GM12801 (cell line): ENCODE results near the gene GPR31.

Source experiments
- TF ChIP-seq, protein P1 (sequence below): IDR thresholded peaks from one replicate; pipeline ENCODE4 v1.5.1; 2011; ENCODE audit warnings: control low read depth; ENCODE audit not compliant: insufficient read length; ENCODE audit errors: extremely low read depth

Gene GPR31

DNA sequence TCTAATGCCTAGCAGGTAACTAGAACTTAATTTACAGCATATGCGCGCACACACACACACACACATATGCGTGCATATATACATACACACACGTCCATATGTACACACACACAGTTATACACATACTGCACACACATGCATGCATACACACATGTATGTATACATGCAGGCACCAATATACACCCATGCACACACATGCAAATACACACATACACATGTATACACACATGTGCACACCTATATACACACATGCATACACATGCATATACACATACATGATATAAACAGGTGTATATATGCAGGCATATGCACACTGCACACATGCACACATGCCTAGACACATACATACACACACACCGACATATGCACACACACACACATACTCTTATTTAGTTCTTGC is 33.0 kb downstream of the GPR31 start:
- TF ChIP-seq, protein P1, sequence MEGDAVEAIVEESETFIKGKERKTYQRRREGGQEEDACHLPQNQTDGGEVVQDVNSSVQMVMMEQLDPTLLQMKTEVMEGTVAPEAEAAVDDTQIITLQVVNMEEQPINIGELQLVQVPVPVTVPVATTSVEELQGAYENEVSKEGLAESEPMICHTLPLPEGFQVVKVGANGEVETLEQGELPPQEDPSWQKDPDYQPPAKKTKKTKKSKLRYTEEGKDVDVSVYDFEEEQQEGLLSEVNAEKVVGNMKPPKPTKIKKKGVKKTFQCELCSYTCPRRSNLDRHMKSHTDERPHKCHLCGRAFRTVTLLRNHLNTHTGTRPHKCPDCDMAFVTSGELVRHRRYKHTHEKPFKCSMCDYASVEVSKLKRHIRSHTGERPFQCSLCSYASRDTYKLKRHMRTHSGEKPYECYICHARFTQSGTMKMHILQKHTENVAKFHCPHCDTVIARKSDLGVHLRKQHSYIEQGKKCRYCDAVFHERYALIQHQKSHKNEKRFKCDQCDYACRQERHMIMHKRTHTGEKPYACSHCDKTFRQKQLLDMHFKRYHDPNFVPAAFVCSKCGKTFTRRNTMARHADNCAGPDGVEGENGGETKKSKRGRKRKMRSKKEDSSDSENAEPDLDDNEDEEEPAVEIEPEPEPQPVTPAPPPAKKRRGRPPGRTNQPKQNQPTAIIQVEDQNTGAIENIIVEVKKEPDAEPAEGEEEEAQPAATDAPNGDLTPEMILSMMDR: no peak

DNA sequence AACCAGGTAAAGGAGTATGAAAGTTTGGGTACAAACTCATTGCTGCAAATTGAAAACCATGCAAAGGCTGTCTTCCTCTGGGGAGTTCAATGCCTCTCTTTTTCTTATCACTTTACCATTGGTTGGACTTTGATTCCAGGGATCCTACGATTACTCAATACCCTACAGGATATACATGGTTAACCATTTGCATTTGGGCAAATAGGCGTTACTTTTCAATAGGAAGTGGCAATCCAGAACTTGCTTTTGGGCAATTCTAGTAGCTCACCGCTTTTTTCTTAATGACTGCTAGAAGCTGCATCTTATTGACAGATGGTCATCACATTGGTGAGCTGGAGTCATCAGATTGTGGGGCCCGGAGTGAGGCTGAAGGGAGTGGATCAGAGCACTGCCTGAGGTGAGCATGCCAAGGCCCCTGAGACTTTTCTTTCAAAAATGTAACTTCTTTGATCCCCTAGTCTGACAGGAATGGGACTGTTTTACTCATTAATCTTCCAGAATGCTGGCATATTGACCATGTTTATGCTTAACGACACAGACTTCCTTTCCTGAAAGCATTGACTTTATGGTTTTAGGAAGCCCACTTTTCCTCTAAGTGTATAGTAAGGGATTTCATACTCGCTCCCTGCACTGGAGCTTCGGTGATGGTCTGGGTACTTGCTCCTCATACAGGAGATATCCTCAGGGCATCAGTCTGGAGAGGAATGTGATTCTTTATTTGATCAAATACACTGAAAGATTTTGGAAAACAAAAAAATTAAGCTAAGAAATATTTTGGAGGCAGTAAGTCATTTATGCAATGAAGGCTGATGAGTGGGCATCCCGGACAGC is 34.7 kb downstream of the GPR31 start, which contains the start of gene CCR6:
CCR6 (plus strand) TSS at position 270 of the 831 bp plus-strand sequence. CDS start 13,039 bp downstream, outside the sequence.
- TF ChIP-seq, protein P1: no peak

DNA sequence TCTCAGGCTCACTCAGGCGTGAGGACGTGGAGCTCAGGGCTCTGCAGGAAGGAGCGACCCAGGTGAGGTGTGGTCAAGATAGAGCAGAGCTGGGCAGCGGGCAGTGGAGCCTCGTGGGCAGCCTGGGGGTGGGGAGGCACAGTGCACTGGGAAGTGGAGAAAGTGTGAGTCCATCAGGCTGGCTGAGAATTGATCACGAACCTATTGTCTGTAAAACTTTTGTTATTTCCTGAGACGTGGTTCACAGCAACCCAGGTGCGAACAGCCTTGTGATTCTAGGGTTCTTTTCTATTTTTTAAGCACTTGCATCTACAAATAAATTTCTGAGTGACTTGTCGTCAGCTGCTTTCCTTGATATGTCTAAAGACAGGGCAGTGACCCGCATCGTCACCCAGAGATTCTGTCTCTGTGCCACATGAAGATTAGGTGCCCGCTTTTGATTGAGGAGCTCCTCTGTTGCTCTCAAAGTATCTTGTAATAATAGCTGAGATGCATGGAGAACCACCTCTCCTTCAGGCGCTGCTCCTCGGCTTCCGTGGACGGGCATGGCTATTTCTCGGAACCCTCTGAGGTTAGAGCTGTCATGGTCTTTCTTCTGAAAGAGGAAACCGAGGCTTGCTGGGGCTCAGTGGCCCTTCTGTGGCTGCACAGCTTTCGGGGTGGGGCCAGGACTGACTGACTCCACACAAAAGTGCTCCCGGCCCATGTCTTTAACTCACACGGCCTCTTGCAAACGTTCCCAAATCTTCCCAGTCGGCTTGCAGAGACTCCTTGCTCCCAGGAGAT is 35.5 kb downstream of the GPR31 start:
- TF ChIP-seq, protein P1: no peak

DNA sequence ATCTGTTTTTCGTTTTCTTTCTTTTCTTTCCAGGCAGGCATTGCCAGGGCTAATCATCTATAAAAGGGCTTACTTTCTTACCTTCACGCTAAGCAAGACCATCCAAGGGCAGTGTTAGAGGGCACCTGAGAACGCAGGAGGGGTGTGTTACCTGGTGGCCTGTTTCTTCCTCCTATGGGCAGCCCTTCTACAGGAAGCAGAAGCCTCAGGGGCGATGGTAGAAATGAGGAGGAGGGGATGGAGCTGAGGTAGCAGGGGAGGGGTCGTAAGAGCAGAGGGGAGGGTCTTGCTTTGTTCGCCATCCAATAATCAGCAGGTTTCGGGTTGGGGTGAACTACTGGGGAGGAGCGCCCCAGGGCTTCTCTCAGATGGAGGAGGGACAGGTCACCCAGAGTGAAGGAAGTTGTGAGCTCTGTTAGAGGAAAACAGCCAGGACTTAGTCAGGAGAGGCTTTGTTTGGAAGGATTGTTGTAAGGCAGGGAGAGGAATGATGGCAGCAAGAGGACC is 36.4 kb downstream of the GPR31 start:
- TF ChIP-seq, protein P1: no peak

DNA sequence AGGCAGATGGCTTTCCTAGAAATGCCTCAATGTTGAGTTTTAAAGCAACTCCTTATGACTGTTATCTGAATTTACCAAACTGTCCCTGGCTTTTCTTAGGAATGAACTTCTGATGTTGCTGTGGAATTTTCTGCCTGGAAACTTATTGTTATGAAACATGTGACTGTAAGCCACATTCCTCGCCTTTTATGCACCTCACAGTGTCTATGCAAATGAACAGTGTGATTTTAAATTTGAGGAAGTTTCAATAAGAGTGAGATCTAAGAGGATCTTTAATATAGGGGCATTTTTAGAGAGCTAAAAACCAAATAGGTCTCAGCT is 37.2 kb downstream of the GPR31 start:
- TF ChIP-seq, protein P1: no peak

DNA sequence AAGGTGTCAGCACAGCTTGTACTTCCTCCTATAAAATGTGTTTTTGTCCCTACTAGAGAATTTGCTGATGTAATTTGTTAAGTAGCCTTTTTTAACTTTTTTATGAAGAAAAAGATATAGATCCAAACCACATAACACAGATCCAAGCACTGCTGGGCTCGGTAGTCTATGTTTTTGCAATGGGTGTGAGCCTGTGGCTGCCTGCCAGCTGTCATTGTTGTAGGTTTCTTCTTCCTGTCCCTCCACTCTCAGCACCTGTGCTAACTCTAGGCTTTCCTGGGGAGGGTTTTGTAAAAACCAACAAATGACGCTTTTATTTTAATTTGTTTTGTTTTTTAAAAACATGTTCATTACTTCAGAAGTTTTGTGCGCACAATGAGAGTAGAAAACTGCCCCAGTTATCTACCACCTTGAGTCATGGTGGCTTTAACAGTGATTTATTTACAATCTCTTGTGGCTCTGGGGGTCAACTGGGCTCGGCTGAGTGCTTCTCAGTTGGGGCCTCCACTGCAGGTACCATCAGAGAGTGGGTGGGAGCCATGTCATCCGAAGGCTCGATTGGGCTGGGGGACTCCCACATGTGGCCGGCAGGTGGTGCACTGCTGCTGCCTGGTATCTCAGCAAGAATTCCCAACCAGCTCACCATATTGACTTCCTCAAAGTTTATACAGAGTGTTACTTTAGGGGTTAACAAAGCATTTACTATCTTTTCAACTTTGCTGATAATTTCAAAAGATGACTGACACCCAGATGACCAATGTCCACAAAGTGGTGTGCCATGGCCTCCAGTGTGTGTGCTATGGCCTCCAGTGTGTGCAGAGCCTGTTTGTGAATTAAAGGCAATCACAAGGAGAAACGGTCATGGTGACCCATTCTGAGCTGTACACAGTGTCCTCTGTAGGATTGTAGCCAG is 37.9 kb downstream of the GPR31 start:
- TF ChIP-seq, protein P1: no peak
